Body of pancreas (tissue), 4 donors: ENCODE measurements around the gene ASAP2. TPM values are rescaled to one million over a fixed set of nuclear protein-coding genes. Genes with fewer than 3 reads are reported as not detected.

ENCODE experiments used
- ATAC-seq: fragments of 150-250 bp; one replicate; pipeline ENCODE4 v1.9.1; 2016
- DNase-seq, 4 donors: peaks; one replicate each; pipeline ENCODE4 v3.0.0-alpha.2; 2019
- H3K27ac ChIP-seq, 4 donors: fragments of 200-600 bp; sonication (generic); 1 replicate in 3 of 4; 2 replicates in 1 of 4; pipeline versions ENCODE4 v1.5.1 to v1.6.1; 2016 to 2019; ENCODE audit warnings: mild to moderate bottlenecking in 1 of 4, mixed read lengths in 1 of 4, moderate library complexity in 1 of 4
- H3K27me3 ChIP-seq, 2 donors: fragments of 200-600 bp; sonication (generic); one replicate each; pipeline ENCODE4 v1.6.0; 2016; ENCODE audit warnings: mild to moderate bottlenecking in 1 of 2
- H3K36me3 ChIP-seq, 2 donors: fragments of 200-600 bp; sonication (generic); replicated peaks in 1 of 2; 2 replicates each; pipeline ENCODE4 v1.5.1; 2016; ENCODE audit warnings: low read depth in 2 of 2; ENCODE audit not compliant: insufficient read depth in 1 of 2
- H3K4me1 ChIP-seq: fragments of 200-600 bp; sonication (generic); one replicate; pipeline ENCODE4 v1.6.0; 2016
- H3K4me3 ChIP-seq, 2 donors: fragments of 200-600 bp; sonication (generic); 1 replicate in 1 of 2; 2 replicates in 1 of 2; pipeline ENCODE4 v1.5.1; 2016 to 2019
- H3K9me3 ChIP-seq, 3 donors: fragments of 200-600 bp; sonication (generic); 1 replicate in 2 of 3; 2 replicates in 1 of 3; pipeline ENCODE4 v1.5.1; 2016
- CTCF ChIP-seq, 7 experiments: fragments of 450-650 bp in 4 of 7; fragments of 200-600 bp in 3 of 7; sonication (generic) in 3 of 7; IDR thresholded peaks; one replicate each; pipeline ENCODE4 v1.5.1; 2016 to 2019; ENCODE audit warnings: antibody characterized with exemption in 7 of 7
- POLR2A ChIP-seq, 3 donors: fragments of 450-650 bp; IDR thresholded peaks; one replicate each; pipeline ENCODE4 v1.6.1; 2016; ENCODE audit warnings: antibody characterized with exemption in 3 of 3, mild to moderate bottlenecking in 2 of 3
- WGBS, 2 donors: methylation state at CpG; one replicate each; pipeline ENCODE4 v1.1.5; 2017; 5-methylcytosine and 5-hydroxymethylcytosine counted together
- intact Hi-C: fragments of 100-400 bp; cut with DNase I; formaldehyde crosslinking; loops from one replicate; pipeline ENCODE4 v1.15.1; 2023
- total RNA-seq, 2 donors: library from RNA; depleted of rRNA; stranded (reverse); fragments of >200 nt; gene quantifications; one replicate each; pipeline ENCODE4 v1.1.0, GENCODE V29; 2016

ASAP2 gene
- total RNA-seq, 2 donors from 2014 or later = 12.5 to 23.7 TPM

GRCh38 chr2:9236867-9237266 is 30.3 kb downstream of the ASAP2 start:
- TF ChIP-seq POLR2A (IDR thresholded peaks at IDR 0.05) = no peak
- no peak for TF ChIP-seq CTCF (IDR thresholded peaks at IDR 0.05)
- 75 to 79% methylated on average over 6 of the region's 6 CpGs for WGBS, 2 donors
- Histone ChIP-seq H3K27me3 (no peaks in the 10 kb centered on the region), H3K9me3 (no peaks in the 10 kb centered on the region), H3K27ac (no peak overlapping the region), H3K36me3 (no peaks in the 10 kb centered on the region), H3K4me3 (no peak overlapping the region), H3K4me1 (peaks cover 23% of the 10 kb centered on the region)
- intact Hi-C loops = no loop called here
- ATAC-seq = no peak
- DNase-seq = no peak

GRCh38 chr2:9237831-9238230 is 31.2 kb downstream of the ASAP2 start:
- DNase-seq (no peak), ATAC-seq (no peak)
- TF ChIP-seq CTCF (IDR thresholded peaks at IDR 0.05) (no peak), POLR2A (IDR thresholded peaks at IDR 0.05) (no peak)
- Histone ChIP-seq H3K27ac (no peak overlapping the region), H3K36me3 (no peaks in the 10 kb centered on the region), H3K9me3 (no peaks in the 10 kb centered on the region), H3K4me1 (peaks cover 23% of the 10 kb centered on the region), H3K4me3 (no peak overlapping the region), H3K27me3 (no peaks in the 10 kb centered on the region)
- WGBS, 2 donors = 94 to 95% methylated on average over 5 of the region's 5 CpGs
- intact Hi-C loops = no loop called here

- Histone ChIP-seq H3K4me1 (peaks cover 23% of the 10 kb centered on the region), H3K9me3 (no peaks in the 10 kb centered on the region), H3K27ac (no peak overlapping the region), H3K4me3 (no peak overlapping the region), H3K27me3 (no peaks in the 10 kb centered on the region), H3K36me3 (no peaks in the 10 kb centered on the region)
- 84 to 95% methylated on average over 7 of the region's 7 CpGs for WGBS, 2 donors
- ATAC-seq (no peak), DNase-seq (no peak)
- intact Hi-C loops = no loop called here
- TF ChIP-seq POLR2A (IDR thresholded peaks at IDR 0.05) = no peak
- TF ChIP-seq CTCF (IDR thresholded peaks at IDR 0.05) = no peak
Measured at GRCh38 chr2:9238591-9239326, 32.1 kb downstream of the ASAP2 start.

- H3K27ac ChIP-seq = no peak overlapping the region
- ATAC-seq = no peak
Measured at GRCh38 chr2:9239616-9240015, 33.0 kb downstream of the ASAP2 start.

More at GRCh38 chr2:9239616-9240015, 33.0 kb downstream of the ASAP2 start:
- no peak for TF ChIP-seq CTCF (IDR thresholded peaks at IDR 0.05)
- no peak for TF ChIP-seq POLR2A (IDR thresholded peaks at IDR 0.05)
- intact Hi-C loops = no loop called here
- DNase-seq = no peak
- H3K36me3 ChIP-seq = no peaks in the 10 kb centered on the region
- H3K4me3 ChIP-seq = no peak overlapping the region
- no peaks in the 10 kb centered on the region for H3K9me3 ChIP-seq
- peaks cover 17% of the 10 kb centered on the region for H3K4me1 ChIP-seq
- WGBS, 2 donors = 93 to 95% methylated on average over 5 of the region's 5 CpGs
- no peaks in the 10 kb centered on the region for H3K27me3 ChIP-seq
